Tibial artery (tissue), 4 donors: Measurements from ENCODE around the gene QDPR.
"Not testable (repeated sequence)": the region's sequence is repeated elsewhere in the genome, so short reads cannot be mapped to it uniquely, and the experiment has no call there.

Experiments used
- DNase-seq, 2 donors: peaks; one replicate each; pipeline ENCODE4 v3.0.0-alpha.2; 2019
- H3K27ac ChIP-seq, 2 donors: fragments of 200-600 bp; sonication (generic) in 1 of 2; 1 replicate in 1 of 2; 2 replicates in 1 of 2; pipeline ENCODE4 v1.5.1; 2018 to 2019; ENCODE audit warnings: mild to moderate bottlenecking in 1 of 2
- H3K27me3 ChIP-seq, 2 donors: fragments of 200-600 bp; sonication (generic) in 1 of 2; one replicate each; pipeline versions ENCODE4 v1.5.1 to v1.6.0; 2016 to 2019
- H3K36me3 ChIP-seq, 3 donors: fragments of 200-600 bp; sonication (generic) in 2 of 3; one replicate each; pipeline ENCODE4 v1.5.1; 2016 to 2019; ENCODE audit warnings: mild to moderate bottlenecking in 2 of 3
- H3K4me1 ChIP-seq, 4 donors: fragments of 200-600 bp; sonication (generic) in 2 of 4; 1 replicate in 3 of 4; 2 replicates in 1 of 4; pipeline ENCODE4 v1.5.1; 2016 to 2019
- H3K4me3 ChIP-seq, 2 donors: fragments of 200-600 bp; sonication (generic) in 1 of 2; 1 replicate in 1 of 2; 2 replicates in 1 of 2; pipeline ENCODE4 v1.5.1; 2018 to 2019; ENCODE audit warnings: mild to moderate bottlenecking in 2 of 2
- H3K9me3 ChIP-seq, 3 donors: fragments of 200-600 bp; sonication (generic) in 1 of 3; one replicate each; pipeline ENCODE4 v1.5.1; 2016 to 2019
- CTCF ChIP-seq, 2 experiments: fragments of 200-600 bp in 1 of 2; fragments of 450-650 bp in 1 of 2; IDR thresholded peaks; one replicate each; pipeline ENCODE4 v1.5.1; 2017 to 2019; ENCODE audit warnings: antibody characterized with exemption in 2 of 2, mild to moderate bottlenecking in 1 of 2, moderate library complexity in 1 of 2
- intact Hi-C: fragments of 100-400 bp; cut with DNase I; formaldehyde crosslinking; loops from one replicate; pipeline ENCODE4 v1.15.0; 2023; ENCODE audit warnings: low total_unique reads

The QDPR gene

GRCh38 chr4:17546222-17546621 lies 34.3 kb upstream of the QDPR start:
- H3K27ac ChIP-seq, result no peak overlapping the region
- H3K27me3 ChIP-seq, result peaks cover 0 to 3% of the 10 kb centered on the region in 2 donors
- H3K4me1 ChIP-seq, result no peaks in the 10 kb centered on the region
- H3K36me3 ChIP-seq, result no peaks in the 10 kb centered on the region
- no peak for DNase-seq
- TF ChIP-seq CTCF (IDR thresholded peaks at IDR 0.05), result no peak
- no peaks in the 10 kb centered on the region for H3K9me3 ChIP-seq
- intact Hi-C loops, result loop anchor here (5.0 kb wide), 1 partner anchor 91 kb away; no protein-coding TSS in a partner anchor
- H3K4me3 ChIP-seq, result no peak overlapping the region

GRCh38 chr4:17545374-17546140 lies 33.7 kb upstream of the QDPR start:
- DNase-seq, result no peak
- Histone ChIP-seq H3K9me3 (no peaks in the 10 kb centered on the region), H3K36me3 (no peaks in the 10 kb centered on the region), H3K27ac (no peak overlapping the region), H3K4me1 (no peaks in the 10 kb centered on the region), H3K4me3 (no peak overlapping the region), H3K27me3 (peaks cover 0 to 3% of the 10 kb centered on the region in 2 donors)
- TF ChIP-seq CTCF (IDR thresholded peaks at IDR 0.05), result no peak
- intact Hi-C loops, result loop anchor here (5.0 kb wide), 1 partner anchor 92 kb away; no protein-coding TSS in a partner anchor

- TF ChIP-seq CTCF (IDR thresholded peaks at IDR 0.05), result no peak
- Histone ChIP-seq H3K27ac (no peak overlapping the region), H3K9me3 (no peaks in the 10 kb centered on the region), H3K4me3 (no peak overlapping the region), H3K27me3 (peaks cover 0 to 7% of the 10 kb centered on the region in 2 donors), H3K36me3 (no peaks in the 10 kb centered on the region), H3K4me1 (no peaks in the 10 kb centered on the region)
- no peak for DNase-seq
- intact Hi-C loops, result loop anchor here (5.0 kb wide), 1 partner anchor 92 kb away; no protein-coding TSS in a partner anchor
Observed at GRCh38 chr4:17544831-17545234, 32.9 kb upstream of the QDPR start.

GRCh38 chr4:17544205-17544604 lies 32.3 kb upstream of the QDPR start:
- Histone ChIP-seq H3K9me3 (no peaks in the 10 kb centered on the region), H3K36me3 (no peaks in the 10 kb centered on the region), H3K27me3 (peaks cover 0 to 9% of the 10 kb centered on the region in 2 donors), H3K4me1 (no peaks in the 10 kb centered on the region), H3K4me3 (no peak overlapping the region), H3K27ac (no peak overlapping the region)
- TF ChIP-seq CTCF (IDR thresholded peaks at IDR 0.05), result no peak
- no peak for DNase-seq
- intact Hi-C loops, result no loop called here

- H3K9me3 ChIP-seq, DNase-seq, H3K27me3 ChIP-seq, H3K4me3 ChIP-seq, H3K27ac ChIP-seq, H3K4me1 ChIP-seq, H3K36me3 ChIP-seq, intact Hi-C loops: not testable (repeated sequence)
Observed at GRCh38 chr4:17537060-17537459, 25.2 kb upstream of the QDPR start.

- no peaks in the 10 kb centered on the region for H3K4me1 ChIP-seq
- TF ChIP-seq CTCF (IDR thresholded peaks at IDR 0.05), result no peak
- no peaks in the 10 kb centered on the region for H3K36me3 ChIP-seq
- H3K27ac ChIP-seq, result no peak overlapping the region
- no peak for DNase-seq
- intact Hi-C loops, result no loop called here
- peaks cover 0 to 6% of the 10 kb centered on the region in 2 donors for H3K27me3 ChIP-seq
- H3K4me3 ChIP-seq, result no peak overlapping the region
- no peaks in the 10 kb centered on the region for H3K9me3 ChIP-seq
Observed at GRCh38 chr4:17535906-17536305, 24.0 kb upstream of the QDPR start.
